WTC11 (cell line): ENCODE data around the gene WDR72. TPM values are rescaled to one million over a fixed set of nuclear protein-coding genes. Genes with fewer than 3 reads are reported as not detected.

Experiments used
- ATAC-seq: fragments of 200-7000 bp; cut with Tn5 transposase; 2 replicates; pipeline ENCODE4 v1.10.0; 2021; ENCODE audit warnings: mild to moderate bottlenecking, moderate library complexity
- CTCF ChIA-PET: fragments of 300-600 bp; sonication (Branson Sonifier 250); formaldehyde crosslinking; loops from one replicate; lab custom pipeline; 2021; ENCODE audit warnings: antibody characterized with exemption; lab: Charles Lee
- POLR2A ChIA-PET: fragments of 350-600 bp; sonication (Branson Sonifier 250); formaldehyde crosslinking; loops from one replicate; lab custom pipeline; 2021; ENCODE audit warnings: antibody characterized with exemption; lab: Charles Lee
- DNase-seq: peaks from one replicate; pipeline ENCODE4 v3.0.0; 2021; ENCODE audit warnings: low spot score
- H3K27ac Mint-ChIP-seq: 2 replicates; pipeline ENCODE4 v1.8.0; 2021; ENCODE audit warnings: mixed read lengths
- H3K27me3 Mint-ChIP-seq: 2 replicates; pipeline ENCODE4 v1.8.0; 2021; ENCODE audit warnings: low read depth, mild to moderate bottlenecking, moderate library complexity, mixed read lengths
- H3K36me3 Mint-ChIP-seq: 2 replicates; pipeline ENCODE4 v1.8.0; 2021; ENCODE audit warnings: mixed read lengths
- H3K4me1 Mint-ChIP-seq: 2 replicates; pipeline ENCODE4 v1.8.0; 2022; ENCODE audit warnings: mixed read lengths
- H3K4me3 Mint-ChIP-seq: 2 replicates; pipeline ENCODE4 v1.8.0; 2021; ENCODE audit warnings: mild to moderate bottlenecking, moderate library complexity, mixed read lengths
- H3K9me3 Mint-ChIP-seq: 2 replicates; pipeline ENCODE4 v1.8.0; 2021; ENCODE audit warnings: mixed read lengths
- ATF1 ChIP-seq: sonication (generic); formaldehyde crosslinking; IDR thresholded peaks from 2 replicates; pipeline ENCODE4 v1.8.1; 2023; ENCODE audit warnings: mild to moderate bottlenecking, moderate library complexity, missing genetic modification reagents
- EMX1 ChIP-seq: fragments of 250-450 bp; sonication (Bioruptor Pico); IDR thresholded peaks from 2 replicates; pipeline ENCODE4 v1.8.0; 2021; ENCODE audit warnings: mild to moderate bottlenecking
- FOXK1 ChIP-seq: sonication (generic); formaldehyde crosslinking; IDR thresholded peaks from 2 replicates; pipeline ENCODE4 v1.8.0; 2022; ENCODE audit warnings: mild to moderate bottlenecking, moderate library complexity, missing genetic modification reagents
- GTF2I ChIP-seq: fragments of 250-450 bp; sonication (Bioruptor Pico); conservative IDR thresholded peaks from 2 replicates; pipeline ENCODE4 v1.4.0; 2021; ENCODE audit warnings: mild to moderate bottlenecking
- NFYB ChIP-seq: sonication (generic); formaldehyde crosslinking; conservative IDR thresholded peaks from 2 replicates; pipeline ENCODE4 v1.8.0; 2022; ENCODE audit warnings: low read depth, missing genetic modification reagents
- PRRX2 ChIP-seq: fragments of 250-450 bp; sonication (Bioruptor Pico); IDR thresholded peaks from 2 replicates; pipeline ENCODE4 v1.8.0; 2021; ENCODE audit warnings: mild to moderate bottlenecking
- SMAD4 ChIP-seq: sonication (generic); formaldehyde crosslinking; IDR thresholded peaks from 2 replicates; pipeline ENCODE4 v1.8.0; 2022; ENCODE audit warnings: mild to moderate bottlenecking, missing genetic modification reagents
- SP1 ChIP-seq: sonication (generic); formaldehyde crosslinking; conservative IDR thresholded peaks from 2 replicates; pipeline ENCODE4 v1.8.1; 2022; ENCODE audit warnings: missing genetic modification reagents
- TEAD1 ChIP-seq: sonication (generic); formaldehyde crosslinking; IDR thresholded peaks from 2 replicates; pipeline ENCODE4 v1.8.0; 2022; ENCODE audit warnings: mild to moderate bottlenecking, missing genetic modification reagents
- TEAD4 ChIP-seq: sonication (generic); formaldehyde crosslinking; IDR thresholded peaks from 2 replicates; pipeline ENCODE4 v1.8.0; 2022; ENCODE audit warnings: mild to moderate bottlenecking, missing genetic modification reagents
- ZNF232 ChIP-seq: sonication (generic); formaldehyde crosslinking; IDR thresholded peaks from 2 replicates; pipeline ENCODE4 v1.8.0; 2022; ENCODE audit warnings: mild to moderate bottlenecking, missing genetic modification reagents
- ZNF263 ChIP-seq: sonication (generic); formaldehyde crosslinking; IDR thresholded peaks from 2 replicates; pipeline ENCODE4 v1.8.1; 2022; ENCODE audit warnings: low read depth, mild to moderate bottlenecking, moderate library complexity, missing genetic modification reagents
- ZNF416 ChIP-seq: fragments of 250-450 bp; sonication (Bioruptor Pico); IDR thresholded peaks from 2 replicates; pipeline ENCODE4 v1.9.0; 2021; ENCODE audit warnings: mild to moderate bottlenecking, inconsistent platforms
- ZNF423 ChIP-seq: fragments of 250-450 bp; sonication (Bioruptor Pico); IDR thresholded peaks from 2 replicates; pipeline ENCODE4 v2.1.2; 2022; ENCODE audit warnings: mild to moderate bottlenecking, moderate library complexity
- total RNA-seq: library from RNA; stranded (reverse); gene quantifications from 3 replicates; pipeline ENCODE4 v1.2.3, GENCODE V29; 2021
- TF ChIP-seq, protein P1 (sequence below): sonication (generic); formaldehyde crosslinking; IDR thresholded peaks from 2 replicates; pipeline ENCODE4 v1.8.0; 2023; ENCODE audit warnings: mild to moderate bottlenecking, missing genetic modification reagents
- TF ChIP-seq, protein P2 (sequence below): sonication (generic); formaldehyde crosslinking; IDR thresholded peaks from 2 replicates; pipeline ENCODE4 v1.8.1; 2023; ENCODE audit warnings: mild to moderate bottlenecking, missing genetic modification reagents, borderline replicate concordance
- TF ChIP-seq, protein P3 (sequence below): sonication (generic); formaldehyde crosslinking; IDR thresholded peaks from 2 replicates; pipeline ENCODE4 v1.8.0; 2022; ENCODE audit warnings: mild to moderate bottlenecking, missing genetic modification reagents
- TF ChIP-seq, protein P4 (sequence below): sonication (generic); formaldehyde crosslinking; IDR thresholded peaks from 2 replicates; pipeline ENCODE4 v1.8.1; 2023; ENCODE audit warnings: mild to moderate bottlenecking, missing genetic modification reagents, moderate library complexity
- TF ChIP-seq, protein P5 (sequence below): sonication (generic); formaldehyde crosslinking; IDR thresholded peaks from 2 replicates; pipeline ENCODE4 v1.8.1; 2023; ENCODE audit warnings: mild to moderate bottlenecking, missing genetic modification reagents

The WDR72 gene
- total RNA-seq, 1 experiment from 2014 or later = 8.6 TPM

DNA sequence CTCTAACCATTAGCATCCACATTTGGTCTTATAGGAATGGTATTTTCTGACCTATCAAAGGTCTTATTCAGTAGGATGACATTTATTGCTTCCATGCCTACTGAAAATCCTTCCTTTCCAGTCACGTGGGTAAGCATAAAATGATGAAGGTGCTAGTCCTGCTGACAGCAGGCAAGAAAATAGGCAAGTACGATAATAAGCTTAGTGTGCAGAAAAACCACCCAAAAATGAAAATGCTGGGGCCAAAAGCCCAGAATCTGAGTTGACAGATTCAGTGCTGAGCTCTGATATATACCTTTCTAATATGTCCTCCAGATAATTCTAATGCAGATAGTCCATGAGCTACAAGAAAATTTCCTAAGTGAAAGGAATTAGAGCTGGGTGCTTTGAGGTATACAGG lies 194.8 kb downstream of the WDR72 start:
- TF ChIP-seq TEAD1 = no peak
- TF ChIP-seq ZNF416 (CRISPR knock-in tag) = no peak
- TF ChIP-seq, protein P1, sequence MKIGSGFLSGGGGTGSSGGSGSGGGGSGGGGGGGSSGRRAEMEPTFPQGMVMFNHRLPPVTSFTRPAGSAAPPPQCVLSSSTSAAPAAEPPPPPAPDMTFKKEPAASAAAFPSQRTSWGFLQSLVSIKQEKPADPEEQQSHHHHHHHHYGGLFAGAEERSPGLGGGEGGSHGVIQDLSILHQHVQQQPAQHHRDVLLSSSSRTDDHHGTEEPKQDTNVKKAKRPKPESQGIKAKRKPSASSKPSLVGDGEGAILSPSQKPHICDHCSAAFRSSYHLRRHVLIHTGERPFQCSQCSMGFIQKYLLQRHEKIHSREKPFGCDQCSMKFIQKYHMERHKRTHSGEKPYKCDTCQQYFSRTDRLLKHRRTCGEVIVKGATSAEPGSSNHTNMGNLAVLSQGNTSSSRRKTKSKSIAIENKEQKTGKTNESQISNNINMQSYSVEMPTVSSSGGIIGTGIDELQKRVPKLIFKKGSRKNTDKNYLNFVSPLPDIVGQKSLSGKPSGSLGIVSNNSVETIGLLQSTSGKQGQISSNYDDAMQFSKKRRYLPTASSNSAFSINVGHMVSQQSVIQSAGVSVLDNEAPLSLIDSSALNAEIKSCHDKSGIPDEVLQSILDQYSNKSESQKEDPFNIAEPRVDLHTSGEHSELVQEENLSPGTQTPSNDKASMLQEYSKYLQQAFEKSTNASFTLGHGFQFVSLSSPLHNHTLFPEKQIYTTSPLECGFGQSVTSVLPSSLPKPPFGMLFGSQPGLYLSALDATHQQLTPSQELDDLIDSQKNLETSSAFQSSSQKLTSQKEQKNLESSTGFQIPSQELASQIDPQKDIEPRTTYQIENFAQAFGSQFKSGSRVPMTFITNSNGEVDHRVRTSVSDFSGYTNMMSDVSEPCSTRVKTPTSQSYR = no peak
- no peak for TF ChIP-seq SP1 (CRISPR knock-in tag)
- no peak for TF ChIP-seq ATF1 (CRISPR knock-in tag)
- TF ChIP-seq TEAD4 (CRISPR knock-in tag) = no peak
- TF ChIP-seq, protein P2, sequence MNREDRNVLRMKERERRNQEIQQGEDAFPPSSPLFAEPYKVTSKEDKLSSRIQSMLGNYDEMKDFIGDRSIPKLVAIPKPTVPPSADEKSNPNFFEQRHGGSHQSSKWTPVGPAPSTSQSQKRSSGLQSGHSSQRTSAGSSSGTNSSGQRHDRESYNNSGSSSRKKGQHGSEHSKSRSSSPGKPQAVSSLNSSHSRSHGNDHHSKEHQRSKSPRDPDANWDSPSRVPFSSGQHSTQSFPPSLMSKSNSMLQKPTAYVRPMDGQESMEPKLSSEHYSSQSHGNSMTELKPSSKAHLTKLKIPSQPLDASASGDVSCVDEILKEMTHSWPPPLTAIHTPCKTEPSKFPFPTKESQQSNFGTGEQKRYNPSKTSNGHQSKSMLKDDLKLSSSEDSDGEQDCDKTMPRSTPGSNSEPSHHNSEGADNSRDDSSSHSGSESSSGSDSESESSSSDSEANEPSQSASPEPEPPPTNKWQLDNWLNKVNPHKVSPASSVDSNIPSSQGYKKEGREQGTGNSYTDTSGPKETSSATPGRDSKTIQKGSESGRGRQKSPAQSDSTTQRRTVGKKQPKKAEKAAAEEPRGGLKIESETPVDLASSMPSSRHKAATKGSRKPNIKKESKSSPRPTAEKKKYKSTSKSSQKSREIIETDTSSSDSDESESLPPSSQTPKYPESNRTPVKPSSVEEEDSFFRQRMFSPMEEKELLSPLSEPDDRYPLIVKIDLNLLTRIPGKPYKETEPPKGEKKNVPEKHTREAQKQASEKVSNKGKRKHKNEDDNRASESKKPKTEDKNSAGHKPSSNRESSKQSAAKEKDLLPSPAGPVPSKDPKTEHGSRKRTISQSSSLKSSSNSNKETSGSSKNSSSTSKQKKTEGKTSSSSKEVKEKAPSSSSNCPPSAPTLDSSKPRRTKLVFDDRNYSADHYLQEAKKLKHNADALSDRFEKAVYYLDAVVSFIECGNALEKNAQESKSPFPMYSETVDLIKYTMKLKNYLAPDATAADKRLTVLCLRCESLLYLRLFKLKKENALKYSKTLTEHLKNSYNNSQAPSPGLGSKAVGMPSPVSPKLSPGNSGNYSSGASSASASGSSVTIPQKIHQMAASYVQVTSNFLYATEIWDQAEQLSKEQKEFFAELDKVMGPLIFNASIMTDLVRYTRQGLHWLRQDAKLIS (CRISPR knock-in tag) = no peak
- no peak for TF ChIP-seq ZNF263 (CRISPR knock-in tag)
- TF ChIP-seq, protein P3, sequence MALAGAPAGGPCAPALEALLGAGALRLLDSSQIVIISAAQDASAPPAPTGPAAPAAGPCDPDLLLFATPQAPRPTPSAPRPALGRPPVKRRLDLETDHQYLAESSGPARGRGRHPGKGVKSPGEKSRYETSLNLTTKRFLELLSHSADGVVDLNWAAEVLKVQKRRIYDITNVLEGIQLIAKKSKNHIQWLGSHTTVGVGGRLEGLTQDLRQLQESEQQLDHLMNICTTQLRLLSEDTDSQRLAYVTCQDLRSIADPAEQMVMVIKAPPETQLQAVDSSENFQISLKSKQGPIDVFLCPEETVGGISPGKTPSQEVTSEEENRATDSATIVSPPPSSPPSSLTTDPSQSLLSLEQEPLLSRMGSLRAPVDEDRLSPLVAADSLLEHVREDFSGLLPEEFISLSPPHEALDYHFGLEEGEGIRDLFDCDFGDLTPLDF (CRISPR knock-in tag) = no peak
- no peak for TF ChIP-seq NFYB (CRISPR knock-in tag)
- no peak for TF ChIP-seq EMX1 (CRISPR knock-in tag)
- TF ChIP-seq, all 79 proteins: peak for 0
- ChIA-PET CTCF (no interaction called here), POLR2A (interaction anchor here (0.6 kb wide), 1 partner anchor 78 kb away, joined by 3 read pairs; no protein-coding TSS in a partner anchor)
- DNase-seq (no peak), ATAC-seq (no peak)
- no peak overlapping the region for H3K27ac Mint-ChIP-seq
- peaks cover 26% of the 10 kb centered on the region for H3K4me1 Mint-ChIP-seq
- no peaks in the 10 kb centered on the region for H3K36me3 Mint-ChIP-seq
- no peaks in the 10 kb centered on the region for H3K9me3 Mint-ChIP-seq
- no peaks in the 10 kb centered on the region for H3K27me3 Mint-ChIP-seq
- no peak overlapping the region for H3K4me3 Mint-ChIP-seq

DNA sequence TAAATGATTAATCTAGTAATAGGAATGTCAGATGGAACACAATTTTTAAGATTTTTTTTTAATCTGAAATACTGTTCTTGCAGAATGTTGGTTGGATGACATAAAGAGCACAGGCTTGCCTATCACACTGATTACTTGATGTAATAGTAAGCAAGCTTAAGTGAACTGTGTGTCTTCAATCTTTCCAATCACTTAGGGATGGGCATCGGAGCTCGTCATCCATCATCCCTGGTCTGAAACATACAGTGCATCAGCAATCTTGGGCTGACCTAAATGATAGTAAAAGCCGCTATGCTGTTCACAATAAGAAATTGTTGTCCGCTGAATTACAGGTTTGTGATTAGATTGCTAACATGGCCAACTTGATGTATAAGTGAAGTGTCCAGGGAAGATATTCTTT lies 195.8 kb downstream of the WDR72 start:
- H3K27ac Mint-ChIP-seq = no peak overlapping the region
- ATAC-seq = no peak

More for the DNA sequence above, 195.8 kb downstream of the WDR72 start:
- H3K27me3 Mint-ChIP-seq = no peaks in the 10 kb centered on the region
- peaks cover 36% of the 10 kb centered on the region for H3K4me1 Mint-ChIP-seq
- CTCF ChIA-PET = no interaction called here
- no peak for TF ChIP-seq SMAD4 (CRISPR knock-in tag)
- TF ChIP-seq ZNF232 (CRISPR knock-in tag) = no peak
- TF ChIP-seq, protein P4, sequence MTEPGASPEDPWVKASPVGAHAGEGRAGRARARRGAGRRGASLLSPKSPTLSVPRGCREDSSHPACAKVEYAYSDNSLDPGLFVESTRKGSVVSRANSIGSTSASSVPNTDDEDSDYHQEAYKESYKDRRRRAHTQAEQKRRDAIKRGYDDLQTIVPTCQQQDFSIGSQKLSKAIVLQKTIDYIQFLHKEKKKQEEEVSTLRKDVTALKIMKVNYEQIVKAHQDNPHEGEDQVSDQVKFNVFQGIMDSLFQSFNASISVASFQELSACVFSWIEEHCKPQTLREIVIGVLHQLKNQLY (CRISPR knock-in tag) = no peak
- TF ChIP-seq, protein P5, sequence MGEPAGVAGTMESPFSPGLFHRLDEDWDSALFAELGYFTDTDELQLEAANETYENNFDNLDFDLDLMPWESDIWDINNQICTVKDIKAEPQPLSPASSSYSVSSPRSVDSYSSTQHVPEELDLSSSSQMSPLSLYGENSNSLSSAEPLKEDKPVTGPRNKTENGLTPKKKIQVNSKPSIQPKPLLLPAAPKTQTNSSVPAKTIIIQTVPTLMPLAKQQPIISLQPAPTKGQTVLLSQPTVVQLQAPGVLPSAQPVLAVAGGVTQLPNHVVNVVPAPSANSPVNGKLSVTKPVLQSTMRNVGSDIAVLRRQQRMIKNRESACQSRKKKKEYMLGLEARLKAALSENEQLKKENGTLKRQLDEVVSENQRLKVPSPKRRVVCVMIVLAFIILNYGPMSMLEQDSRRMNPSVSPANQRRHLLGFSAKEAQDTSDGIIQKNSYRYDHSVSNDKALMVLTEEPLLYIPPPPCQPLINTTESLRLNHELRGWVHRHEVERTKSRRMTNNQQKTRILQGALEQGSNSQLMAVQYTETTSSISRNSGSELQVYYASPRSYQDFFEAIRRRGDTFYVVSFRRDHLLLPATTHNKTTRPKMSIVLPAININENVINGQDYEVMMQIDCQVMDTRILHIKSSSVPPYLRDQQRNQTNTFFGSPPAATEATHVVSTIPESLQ (CRISPR knock-in tag) = no peak
- no peak for TF ChIP-seq FOXK1 (CRISPR knock-in tag)
- TF ChIP-seq GTF2I = no peak
- no peak for TF ChIP-seq PRRX2 (CRISPR knock-in tag)
- no peak for TF ChIP-seq ZNF423 (CRISPR knock-in tag)
- TF ChIP-seq, all 79 proteins: peak for 0
- POLR2A ChIA-PET = no interaction called here
- no peak overlapping the region for H3K4me3 Mint-ChIP-seq
- DNase-seq = no peak
- no peaks in the 10 kb centered on the region for H3K36me3 Mint-ChIP-seq
- no peaks in the 10 kb centered on the region for H3K9me3 Mint-ChIP-seq
